H9 (cell line): ENCODE data around the gene MYOM3. TPM values are rescaled to one million over a fixed set of nuclear protein-coding genes. Genes with fewer than 3 reads are reported as not detected.

Experiments
- DNase-seq: peaks from one replicate; pipeline ENCODE4 v3.0.0-alpha.2; 2017
- H2AFZ ChIP-seq: one replicate; pipeline ENCODE4 v1.6.1; 2013; ENCODE audit warnings: mild to moderate bottlenecking, low read length, control low read depth, moderate library complexity
- H2AK5ac ChIP-seq: 2 replicates; pipeline ENCODE4 v1.6.1; 2013; ENCODE audit warnings: low read length, control low read depth, mixed read lengths; ENCODE audit not compliant: insufficient read length
- H2BK120ac ChIP-seq: one replicate; pipeline ENCODE4 v1.6.1; 2013; ENCODE audit warnings: low read depth, mild to moderate bottlenecking, low read length, control low read depth, inconsistent platforms; ENCODE audit not compliant: poor library complexity, severe bottlenecking
- H2BK12ac ChIP-seq: 2 replicates; pipeline ENCODE4 v1.6.1; 2013; ENCODE audit warnings: low read length, control low read depth, mixed read lengths, low read depth; ENCODE audit not compliant: insufficient read length
- H2BK15ac ChIP-seq: 2 replicates; pipeline ENCODE4 v1.6.1; 2013; ENCODE audit warnings: low read depth, low read length, control low read depth
- H2BK20ac ChIP-seq: one replicate; pipeline ENCODE4 v1.6.1; 2013; ENCODE audit warnings: low read depth, mild to moderate bottlenecking, low read length, control low read depth, inconsistent platforms; ENCODE audit not compliant: poor library complexity, severe bottlenecking
- H2BK5ac ChIP-seq: 2 replicates; pipeline ENCODE4 v1.6.1; 2013; ENCODE audit warnings: low read length, control low read depth, mixed read lengths; ENCODE audit not compliant: insufficient read length
- H3K14ac ChIP-seq: 2 replicates; pipeline ENCODE4 v1.6.1; 2013; ENCODE audit warnings: low read length, control low read depth; ENCODE audit not compliant: insufficient read depth
- H3K18ac ChIP-seq: 2 replicates; pipeline ENCODE4 v1.6.1; 2013; ENCODE audit warnings: low read depth, mild to moderate bottlenecking, mixed read lengths, low read length, control low read depth; ENCODE audit not compliant: insufficient read length
- H3K23ac ChIP-seq: 2 replicates; pipeline ENCODE4 v1.6.1; 2013; ENCODE audit warnings: low read length, control low read depth, mixed read lengths, low read depth; ENCODE audit not compliant: insufficient read length
- H3K23me2 ChIP-seq: 2 replicates; pipeline ENCODE4 v1.6.1; 2013; ENCODE audit warnings: low read depth, mild to moderate bottlenecking, mixed read lengths, low read length, control low read depth; ENCODE audit not compliant: insufficient read length, poor library complexity, severe bottlenecking
- H3K27ac ChIP-seq: 2 replicates; pipeline ENCODE4 v1.5.1; 2013; ENCODE audit warnings: low read length, control low read depth, mixed read lengths, low read depth; ENCODE audit not compliant: insufficient read length
- H3K27me3 ChIP-seq: 2 replicates; pipeline ENCODE4 v1.6.1; 2013; ENCODE audit warnings: low read length, control low read depth, inconsistent platforms; ENCODE audit not compliant: insufficient read depth
- H3K4ac ChIP-seq: 2 replicates; pipeline ENCODE4 v1.6.1; 2013; ENCODE audit warnings: low read depth, mild to moderate bottlenecking, control low read depth, inconsistent platforms, low read length, moderate library complexity
- H3K4me1 ChIP-seq: 2 replicates; pipeline ENCODE4 v1.6.1; 2013; ENCODE audit warnings: low read length, control low read depth, inconsistent platforms; ENCODE audit not compliant: insufficient read depth
- H3K4me2 ChIP-seq: 2 replicates; pipeline ENCODE4 v1.6.1; 2013; ENCODE audit warnings: low read length, control low read depth, mixed read lengths; ENCODE audit not compliant: insufficient read length, insufficient read depth
- H3K56ac ChIP-seq: 2 replicates; pipeline ENCODE4 v1.6.1; 2013; ENCODE audit warnings: low read depth, mild to moderate bottlenecking, mixed read lengths, low read length, control low read depth; ENCODE audit not compliant: insufficient read length
- H3K79me1 ChIP-seq: 2 replicates; pipeline ENCODE4 v1.6.1; 2013; ENCODE audit warnings: low read depth, mild to moderate bottlenecking, moderate library complexity, low read length, control low read depth, inconsistent platforms; ENCODE audit not compliant: insufficient read depth, poor library complexity, severe bottlenecking
- H3K79me2 ChIP-seq: 2 replicates; pipeline ENCODE4 v1.6.1; 2013; ENCODE audit warnings: low read length, control low read depth, inconsistent platforms; ENCODE audit not compliant: insufficient read depth
- H3K9ac ChIP-seq: 2 replicates; pipeline ENCODE4 v1.6.1; 2013; ENCODE audit warnings: low read length, control low read depth, mixed read lengths; ENCODE audit not compliant: insufficient read length; ENCODE audit errors: extremely low read depth
- H3K9me3 ChIP-seq: one replicate; pipeline ENCODE4 v1.6.1; 2013; ENCODE audit warnings: low read depth, low read length, inconsistent platforms; ENCODE audit not compliant: control insufficient read depth
- H3T11ph ChIP-seq: one replicate; pipeline ENCODE4 v1.6.1; 2013; ENCODE audit warnings: mild to moderate bottlenecking, low read length, control low read depth, inconsistent platforms
- H4K20me1 ChIP-seq: one replicate; pipeline ENCODE4 v1.6.1; 2013; ENCODE audit not compliant: control insufficient read depth, insufficient read length, insufficient read depth
- H4K5ac ChIP-seq: 2 replicates; pipeline ENCODE4 v1.6.1; 2013; ENCODE audit warnings: low read depth, mild to moderate bottlenecking, mixed read lengths, low read length, control low read depth; ENCODE audit not compliant: insufficient read length
- H4K8ac ChIP-seq: replicated peaks from 2 replicates; pipeline ENCODE4 v1.6.1; 2013; ENCODE audit warnings: low read length, control low read depth, mixed read lengths, low read depth; ENCODE audit not compliant: insufficient read length
- H4K91ac ChIP-seq: 2 replicates; pipeline ENCODE4 v1.6.1; 2013; ENCODE audit warnings: low read depth, mild to moderate bottlenecking, moderate library complexity, mixed read lengths, low read length, control low read depth; ENCODE audit not compliant: insufficient read length
- H3K27ac Mint-ChIP-seq, 3 experiments: 2 replicates in 2 of 3; 3 replicates in 1 of 3; pipeline ENCODE4 v1.8.0; 2020 to 2021; ENCODE audit warnings: mixed read lengths in 3 of 3, mild to moderate bottlenecking in 1 of 3, moderate library complexity in 1 of 3
- H3K27me3 Mint-ChIP-seq: 2 replicates; pipeline ENCODE4 v1.8.0; 2021; ENCODE audit warnings: low read depth, mild to moderate bottlenecking, moderate library complexity, mixed read lengths
- H3K36me3 Mint-ChIP-seq, 3 experiments: 2 replicates in 2 of 3; 3 replicates in 1 of 3; pipeline ENCODE4 v1.8.0; 2020 to 2021; ENCODE audit warnings: low read depth in 3 of 3, mixed read lengths in 3 of 3; ENCODE audit not compliant: insufficient read depth in 1 of 3
- H3K4me1 Mint-ChIP-seq, 2 experiments: 2 replicates each; pipeline ENCODE4 v1.8.0; 2020; ENCODE audit warnings: mixed read lengths in 2 of 2
- H3K4me3 Mint-ChIP-seq, 2 experiments: 2 replicates in 1 of 2; 3 replicates in 1 of 2; pipeline ENCODE4 v1.8.0; 2020 to 2021; ENCODE audit warnings: mild to moderate bottlenecking in 2 of 2, mixed read lengths in 2 of 2, moderate library complexity in 1 of 2
- H3K9me3 Mint-ChIP-seq, 2 experiments: 2 replicates in 1 of 2; 3 replicates in 1 of 2; pipeline ENCODE4 v1.8.0; 2020; ENCODE audit warnings: mild to moderate bottlenecking in 2 of 2, mixed read lengths in 2 of 2, moderate library complexity in 1 of 2
- CTCF ChIP-seq: fragments of 200-600 bp; sonication (generic); conservative IDR thresholded peaks from 3 replicates; pipeline ENCODE4 v1.8.0; 2021; ENCODE audit warnings: antibody characterized with exemption, mild to moderate bottlenecking
- WGBS: extraction: QIAGEN DNeasy Blood & Tissue Kit; methylation state at CpG from one replicate; pipeline ENCODE4 v1.1.7; 2013; ENCODE audit warnings: missing lambda C conversion rate, low lambda C conversion rate, mixed read lengths; ENCODE audit not compliant: insufficient read length; ENCODE audit errors: extremely low coverage; 5-methylcytosine and 5-hydroxymethylcytosine counted together
- total RNA-seq: library from RNA; stranded (reverse); gene quantifications from 2 replicates; pipeline ENCODE4 v1.2.1, GENCODE V29; 2021

MYOM3 gene
- total RNA-seq, 1 experiment from 2014 or later, result 0.11 TPM

DNA sequence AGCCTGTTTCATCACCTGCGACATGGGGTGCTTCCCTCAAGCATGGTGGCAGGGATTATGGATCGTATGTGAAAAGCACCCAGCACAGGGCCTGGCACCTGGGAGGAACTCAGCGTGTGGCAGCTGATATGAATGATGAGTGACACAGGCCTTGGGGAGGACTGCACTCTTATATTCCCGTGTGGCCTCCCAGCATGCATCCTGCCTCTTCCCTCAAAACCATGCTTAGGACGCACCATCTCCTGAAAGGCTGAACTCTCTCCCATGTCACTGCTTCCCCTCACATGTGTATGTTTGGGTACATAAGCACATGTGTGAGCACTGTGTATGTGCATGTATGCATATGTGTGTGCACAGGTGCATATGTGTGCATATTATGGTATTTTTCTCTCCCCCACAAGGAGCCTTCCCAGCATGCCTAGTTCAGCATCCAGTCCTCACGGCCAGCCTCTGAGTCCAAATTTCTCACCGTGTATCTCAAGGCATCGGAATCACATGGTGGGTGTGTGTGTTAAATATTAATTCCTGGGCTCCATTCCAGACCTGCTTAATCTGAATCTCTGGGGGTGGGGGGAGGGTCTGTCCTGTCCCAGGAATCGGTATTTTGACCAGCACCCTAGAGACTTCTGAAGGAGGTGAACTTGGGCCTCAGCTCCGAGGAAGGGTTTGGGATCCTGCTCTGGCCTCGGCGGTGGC, 12.8 kb downstream of the MYOM3 start:
- Histone ChIP-seq H3T11ph (no peak overlapping the region), H3K79me1 (no peaks in the 10 kb centered on the region), H3K27me3 (no peaks in the 10 kb centered on the region), H4K20me1 (no peaks in the 10 kb centered on the region), H3K4ac (no peak overlapping the region), H2BK15ac (no peak overlapping the region), H2BK5ac (no peak overlapping the region), H3K23ac (no peak overlapping the region), H3K14ac (no peak overlapping the region), H3K18ac (no peak overlapping the region), H4K5ac (no peak overlapping the region), H4K8ac (no peak overlapping the region), H3K79me2 (no peaks in the 10 kb centered on the region), H4K91ac (no peak overlapping the region), H2BK12ac (no peak overlapping the region), H2BK20ac (no peak overlapping the region), H2AFZ (no peak overlapping the region), H2AK5ac (no peak overlapping the region), H3K27ac (no peak overlapping the region), H3K4me1 (no peaks in the 10 kb centered on the region), H3K4me2 (no peak overlapping the region), H3K23me2 (no peaks in the 10 kb centered on the region), H3K56ac (no peak overlapping the region), H2BK120ac (no peak overlapping the region), H3K9me3 (no peaks in the 10 kb centered on the region), H3K9ac (no peak overlapping the region)
- Mint-ChIP-seq H3K4me1 (peaks cover 14 to 30% of the 10 kb centered on the region in 2 experiments), H3K9me3 (no peaks in the 10 kb centered on the region), H3K27ac (peak overlapping the region in 2 of 3 experiments; percentile 73 to 89; a peak in 3 of 7 replicates), H3K27me3 (no peaks in the 10 kb centered on the region; the same call in 1 of the 2 replicates), H3K4me3 (peak overlapping the region in 1 of 2 experiments; percentile 16; a peak in 2 of 5 replicates), H3K36me3 (no peaks in the 10 kb centered on the region)
- no peak for DNase-seq
- TF ChIP-seq CTCF, result no peak
- WGBS, result no CpG with 5 or more reads among the region's 12 CpGs
